ENCODE measurements around the gene DCANP1.

Gene DCANP1

DNA sequence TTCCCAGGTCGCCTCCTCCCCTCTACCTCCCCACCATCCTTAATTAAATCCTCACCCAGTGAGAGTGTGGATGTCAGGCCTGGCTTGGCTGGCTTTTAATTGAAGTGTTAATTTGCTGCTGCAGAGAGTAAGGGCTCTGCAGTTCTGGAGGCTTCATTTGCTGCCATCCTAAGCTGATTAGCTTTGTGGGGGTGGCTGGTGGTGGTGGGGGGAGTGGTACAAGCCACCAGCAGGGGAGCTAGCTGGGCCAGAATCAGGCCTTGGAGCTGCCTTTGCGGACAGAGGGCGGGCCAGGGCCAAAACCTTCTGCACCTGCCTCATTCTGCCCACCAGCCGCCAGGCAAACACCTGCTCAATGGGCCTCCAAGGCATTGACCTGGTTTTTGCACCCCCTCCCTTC, 31.8 kb upstream of the DCANP1 start:
- DNase-seq = no peak

DNA sequence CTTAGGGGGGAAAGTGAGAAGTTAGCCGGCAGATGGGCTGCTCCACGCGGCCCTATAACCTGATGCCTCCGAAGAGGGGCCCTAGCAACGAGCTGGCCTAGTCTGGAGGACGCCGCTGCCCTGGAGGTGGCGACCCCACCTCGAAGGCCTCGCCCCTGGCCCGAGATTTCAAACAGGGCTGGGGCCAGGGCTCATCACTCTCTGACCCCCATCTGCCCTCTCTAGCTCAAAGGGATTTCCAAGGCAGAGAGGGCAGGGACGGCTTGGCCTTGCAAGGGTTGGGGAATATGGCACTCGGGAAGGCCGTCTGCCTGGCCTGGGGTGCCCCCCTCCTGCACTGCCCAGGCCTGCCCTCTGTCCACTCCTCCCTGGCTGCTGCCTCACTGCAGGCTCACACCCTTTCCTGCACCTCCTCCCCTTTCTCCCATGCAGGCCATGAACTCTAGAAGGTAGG, 30.5 kb upstream of the DCANP1 start:
- no peak for DNase-seq

DNA sequence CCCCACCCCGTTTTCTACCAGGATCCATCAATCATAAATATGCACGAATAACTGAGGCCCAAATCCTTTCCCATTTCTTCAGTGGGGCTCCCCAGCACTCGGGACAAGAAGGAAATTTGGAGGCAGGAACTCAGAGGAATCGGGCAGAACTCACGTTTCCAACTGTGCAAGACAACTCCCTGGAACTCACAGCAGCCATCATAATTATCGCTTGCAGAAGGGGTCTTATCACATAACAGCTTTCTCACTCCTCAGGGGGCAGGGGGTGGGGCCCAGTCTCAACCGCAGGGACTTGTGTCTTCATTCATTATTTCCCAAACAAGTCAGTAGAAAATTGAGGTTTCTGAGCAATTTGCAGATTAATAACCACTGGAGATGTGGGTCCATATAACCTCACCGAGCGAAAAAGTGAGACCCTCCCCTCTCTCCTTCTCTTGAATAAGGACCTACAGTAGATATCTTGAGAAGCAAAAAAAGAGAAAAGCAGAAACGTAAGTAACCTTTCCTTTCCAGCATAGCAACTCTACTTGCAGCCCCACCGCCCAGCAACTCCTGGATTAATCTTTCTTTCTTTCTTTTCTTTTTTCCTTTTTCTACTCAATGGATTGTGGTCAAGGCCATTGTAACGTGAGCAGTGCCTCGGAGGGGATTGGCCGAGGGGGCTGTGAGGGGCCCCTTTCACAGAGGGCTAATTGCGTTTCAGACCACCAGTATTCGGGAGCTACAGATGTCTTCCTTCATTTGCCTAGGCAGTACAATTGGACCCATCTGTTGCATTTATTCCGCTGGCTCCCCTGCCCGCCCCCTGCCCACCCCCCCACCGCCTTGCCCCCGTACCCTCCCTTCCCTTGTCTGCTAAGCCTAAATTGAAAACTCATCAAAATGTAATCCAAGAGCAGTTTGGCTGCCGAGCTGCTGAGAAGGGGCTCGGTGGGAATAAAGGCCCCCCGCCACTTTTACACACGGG, 29.8 kb upstream of the DCANP1 start:
- DNase-seq = peak; percentile 30

DNA sequence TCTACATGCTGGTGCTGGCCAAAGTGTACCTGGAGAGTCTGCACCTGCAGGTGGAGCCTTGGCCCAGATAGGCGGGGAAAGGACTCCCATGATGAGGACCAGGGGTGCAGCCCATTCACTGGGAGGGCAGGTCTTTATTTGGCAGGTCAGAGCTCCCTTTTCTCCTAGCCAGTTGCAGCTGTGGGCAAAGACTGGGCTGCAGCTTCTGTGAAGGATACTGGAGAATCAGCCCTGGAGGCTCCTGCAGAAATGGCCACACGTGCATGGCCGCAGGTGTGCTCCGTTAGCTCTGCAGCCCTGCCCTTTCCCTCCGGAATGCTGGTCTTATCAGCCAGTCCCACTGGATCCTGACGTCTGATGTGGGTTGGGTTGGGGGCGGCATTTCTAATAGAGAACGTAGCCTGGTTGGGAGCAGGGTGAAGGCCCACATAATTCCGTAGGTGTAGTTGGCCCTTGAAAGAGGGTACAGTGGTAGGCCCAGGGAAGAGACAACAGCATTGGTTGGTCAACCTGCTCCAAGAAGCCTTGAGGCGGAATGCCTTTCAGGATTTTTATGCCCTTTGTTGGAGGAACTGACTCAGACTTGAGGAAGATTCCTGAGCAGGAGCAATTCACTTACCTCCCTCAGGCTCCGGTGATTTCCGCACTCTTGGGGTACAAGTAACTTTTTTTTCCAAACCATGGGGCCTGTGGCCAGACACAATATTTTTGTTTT, 27.0 kb upstream of the DCANP1 start:
- DNase-seq = no peak

DNA sequence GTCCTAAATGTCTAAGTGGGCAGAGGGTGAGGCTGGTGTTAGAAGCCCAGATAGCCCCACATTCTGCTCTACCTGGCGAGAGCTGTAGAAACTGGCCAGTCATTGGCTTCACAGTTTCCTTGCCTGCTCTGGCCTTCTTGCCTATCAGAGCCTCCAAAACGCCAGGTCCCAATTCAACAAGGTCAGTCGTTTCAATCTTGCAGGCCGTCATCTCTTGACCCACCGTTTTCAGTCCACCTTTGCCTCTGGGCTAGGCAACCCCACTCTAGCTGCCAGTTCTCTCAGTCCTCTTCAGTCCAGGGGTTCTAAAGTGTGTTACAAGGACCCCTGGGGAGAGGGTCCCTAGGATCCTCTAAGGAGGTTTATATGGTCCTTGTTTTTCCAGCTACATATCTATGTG, 25.0 kb upstream of the DCANP1 start:
- no peak for DNase-seq

DNA sequence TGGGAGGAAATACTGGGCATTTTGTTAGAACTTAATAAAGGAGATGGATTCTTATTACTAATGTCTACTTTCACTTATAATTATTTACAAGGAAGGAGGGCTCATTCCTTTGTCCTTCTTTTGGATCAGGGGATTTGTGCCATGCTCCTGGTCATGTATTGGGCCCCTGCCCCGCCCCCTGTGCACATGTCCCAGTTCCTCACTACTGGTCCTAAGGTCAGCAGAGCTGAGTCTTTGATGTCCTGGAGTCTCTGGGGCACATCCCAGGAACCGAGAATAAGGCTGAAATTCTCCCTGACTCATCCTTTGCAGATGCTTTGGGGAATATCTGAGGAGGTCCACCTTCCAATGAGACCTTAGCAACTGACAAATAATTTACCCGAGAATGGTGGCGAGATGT, 24.6 kb upstream of the DCANP1 start:
- DNase-seq = no peak

DNA sequence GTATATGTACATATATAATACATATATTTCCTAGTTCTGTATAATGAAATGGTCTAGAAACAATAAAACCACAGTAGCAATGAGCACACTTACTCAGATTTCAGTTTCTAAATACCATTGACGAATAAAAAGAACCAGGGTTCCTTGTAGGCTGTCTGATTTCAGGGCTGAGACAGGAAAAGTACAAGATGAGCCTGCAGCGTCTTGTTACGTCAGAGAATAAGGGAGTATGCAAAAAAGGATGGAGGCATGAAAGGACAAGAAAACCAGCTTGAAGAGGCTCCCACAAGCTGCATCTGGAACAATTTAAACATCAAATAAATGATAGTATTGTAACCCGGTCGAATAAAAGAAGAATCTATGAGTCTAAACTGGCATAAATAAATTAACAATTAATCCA, 22.8 kb upstream of the DCANP1 start:
- DNase-seq = no peak

DNA sequence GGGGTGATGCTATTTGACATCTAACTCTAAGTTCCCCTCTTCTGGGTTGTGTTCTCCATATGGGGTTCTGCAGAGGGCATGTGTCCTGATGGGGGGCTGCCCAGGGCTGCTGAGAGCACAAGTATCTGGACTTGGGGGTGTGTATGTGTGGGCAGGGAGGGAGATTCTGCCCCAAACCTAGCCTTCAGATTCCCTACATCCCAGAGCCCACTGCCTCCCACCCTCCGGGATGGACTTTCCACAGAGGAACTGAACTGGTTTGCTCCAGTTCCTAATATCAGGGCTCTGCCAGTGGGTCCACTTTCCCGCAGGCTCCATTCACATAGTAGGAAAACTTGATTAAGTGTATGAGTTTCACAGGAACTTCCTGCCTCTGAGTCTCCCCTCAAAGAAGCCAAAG, 21.4 kb upstream of the DCANP1 start:
- DNase-seq = no peak

DNA sequence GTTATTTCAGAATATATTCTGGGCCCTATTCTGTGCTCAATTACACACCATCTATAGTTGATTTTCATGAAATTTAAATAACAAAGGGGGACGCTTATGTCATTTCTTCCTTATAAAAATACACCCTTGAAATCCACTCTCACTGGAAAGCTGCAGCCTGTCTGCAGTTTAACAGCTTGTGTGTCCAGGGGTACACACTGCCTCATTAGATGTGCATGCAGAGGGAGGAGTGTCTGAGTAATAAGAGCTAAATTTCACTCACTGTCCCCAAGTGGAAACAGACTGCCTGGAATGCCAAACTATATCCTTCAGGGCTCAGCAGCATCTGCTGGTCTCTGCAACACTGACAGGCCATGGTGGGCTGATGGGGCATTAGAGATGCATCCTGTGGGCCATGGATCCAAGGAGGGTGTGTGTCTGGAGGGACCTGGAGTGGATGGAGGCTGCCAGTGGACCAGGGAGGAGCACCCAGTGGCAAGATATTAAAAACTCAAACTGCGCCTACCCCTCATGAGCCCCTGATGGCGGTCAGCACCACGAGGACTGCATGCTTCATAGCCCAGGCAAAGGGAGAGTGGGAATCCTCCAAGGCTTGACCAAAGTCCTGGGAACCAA, 20.8 kb upstream of the DCANP1 start:
- DNase-seq = no peak

DNA sequence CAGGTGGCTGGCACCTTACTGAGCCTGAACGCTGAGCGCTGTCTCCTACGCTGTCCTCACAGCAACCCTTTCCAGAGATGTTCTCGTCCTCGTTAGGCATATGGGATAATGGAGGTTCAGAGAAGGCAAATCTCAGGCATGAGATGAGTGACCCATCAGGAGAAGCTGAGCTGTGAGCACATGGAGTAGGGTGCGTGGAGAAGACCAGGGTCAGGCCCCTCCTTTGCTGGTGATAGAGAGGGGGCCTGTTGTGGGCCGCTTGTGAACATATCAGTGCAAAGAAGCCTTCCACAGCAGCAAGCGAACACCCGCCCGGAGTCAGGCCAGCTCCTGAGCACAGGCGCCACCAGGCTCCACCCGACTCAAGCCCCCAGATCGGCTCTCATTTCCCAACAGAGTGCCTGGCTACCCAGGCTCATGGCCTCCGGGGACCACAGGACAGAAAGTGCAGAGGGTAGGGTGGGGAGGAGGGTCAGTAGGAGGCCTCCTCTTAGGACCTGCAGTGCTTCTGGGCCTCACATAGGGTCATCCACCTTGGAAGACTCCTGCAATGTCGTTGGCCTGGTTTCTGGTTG, 20.0 kb upstream of the DCANP1 start:
- DNase-seq = no peak

DNA sequence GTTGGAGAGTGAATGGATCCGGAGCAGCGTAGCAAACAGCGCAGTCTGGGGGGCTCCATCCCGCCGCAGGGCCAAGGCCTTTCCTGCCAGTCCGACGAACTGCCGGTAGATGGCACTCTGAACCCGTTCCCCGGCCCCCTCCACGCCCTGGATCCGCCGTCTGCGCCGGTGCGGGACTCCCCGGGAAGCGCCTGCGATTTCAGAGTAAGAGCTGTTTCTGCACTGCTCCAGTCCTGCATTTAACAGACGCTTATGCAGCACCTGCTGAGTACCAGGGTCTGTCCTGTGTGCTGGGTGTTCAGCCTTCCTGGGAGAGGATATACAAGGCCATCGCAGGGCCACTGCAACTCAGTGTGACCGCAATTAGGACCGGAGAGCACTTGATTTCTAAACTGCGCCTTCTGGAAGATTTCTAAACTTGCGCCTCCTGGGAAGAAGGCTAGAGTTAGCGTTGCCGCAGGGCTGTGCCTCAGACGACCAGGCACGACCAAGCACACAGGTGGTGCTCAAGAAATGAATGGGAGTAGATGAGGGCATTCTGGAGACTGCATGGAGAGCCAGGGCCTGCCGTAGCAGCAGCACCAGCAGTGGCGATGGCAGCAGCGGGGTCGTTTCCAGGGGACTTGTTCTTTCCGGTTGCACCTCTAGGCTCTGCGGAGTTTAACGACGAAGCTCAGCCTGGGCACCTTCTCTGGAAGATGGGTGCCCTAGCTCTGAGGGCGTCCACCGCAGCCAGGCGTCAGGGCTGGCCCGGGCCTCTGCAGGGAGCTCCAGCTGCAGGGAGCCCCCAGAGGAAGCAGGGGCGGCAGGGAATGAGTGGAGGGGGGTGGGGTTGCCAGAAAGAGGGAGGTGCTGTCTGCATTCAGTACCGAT, 19.3 kb upstream of the DCANP1 start:
- DNase-seq = peak; percentile 45

DNA sequence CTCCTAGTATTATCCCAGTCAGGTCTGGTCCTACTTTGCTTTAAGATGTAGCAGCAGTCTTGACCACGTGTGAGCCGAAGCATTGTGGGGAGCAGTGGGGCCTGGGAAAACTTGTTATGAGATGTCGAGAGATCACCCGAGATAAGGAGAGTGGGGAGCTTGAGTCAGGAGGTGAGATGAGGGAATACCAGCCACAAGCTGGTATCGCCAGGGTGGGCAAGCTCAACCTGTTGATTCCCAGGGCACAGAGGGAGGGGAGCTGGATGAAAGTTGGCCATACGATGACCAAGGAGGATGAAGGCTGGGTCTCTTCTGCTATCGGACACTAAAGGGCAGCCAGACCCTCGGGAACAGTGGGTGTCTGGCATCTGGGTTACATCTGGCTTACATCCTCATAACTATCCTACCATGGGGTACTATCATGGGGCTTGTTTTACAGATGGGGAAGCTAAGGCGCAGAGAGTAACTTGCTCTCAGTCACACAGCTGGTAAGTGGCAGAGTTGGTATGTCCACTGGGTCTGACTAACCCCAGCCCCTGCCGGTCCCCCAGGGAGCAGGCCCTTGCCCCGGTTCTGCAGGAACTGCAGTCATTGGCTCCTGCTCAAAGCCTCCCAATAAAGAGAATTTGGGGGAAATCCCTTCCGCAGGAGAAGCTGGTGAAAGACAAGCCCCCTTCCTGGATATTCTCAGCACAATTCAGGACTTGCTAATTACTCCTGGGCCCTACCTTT, 18.4 kb upstream of the DCANP1 start:
- no peak for DNase-seq

DNA sequence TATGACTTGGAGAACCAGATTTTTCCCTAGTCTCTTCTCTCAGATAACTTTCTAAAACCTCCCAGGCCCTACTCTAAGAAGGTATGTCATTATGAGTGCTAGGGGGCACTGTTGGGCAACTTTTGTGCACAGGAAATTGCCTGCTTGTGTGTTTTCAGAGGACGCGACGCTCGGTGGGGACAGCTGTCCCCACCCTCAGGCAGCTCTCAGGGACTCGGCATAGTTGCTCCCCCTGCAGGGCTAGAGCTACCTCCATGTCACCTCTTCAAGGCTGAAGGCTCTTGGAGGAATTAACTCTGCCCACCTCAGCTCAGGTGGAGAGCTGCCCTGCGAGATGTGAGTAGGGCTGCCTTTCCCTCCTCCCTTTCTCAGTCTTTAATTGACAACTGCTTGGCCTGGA, 15.2 kb upstream of the DCANP1 start:
- DNase-seq = peak; percentile 65

DNA sequence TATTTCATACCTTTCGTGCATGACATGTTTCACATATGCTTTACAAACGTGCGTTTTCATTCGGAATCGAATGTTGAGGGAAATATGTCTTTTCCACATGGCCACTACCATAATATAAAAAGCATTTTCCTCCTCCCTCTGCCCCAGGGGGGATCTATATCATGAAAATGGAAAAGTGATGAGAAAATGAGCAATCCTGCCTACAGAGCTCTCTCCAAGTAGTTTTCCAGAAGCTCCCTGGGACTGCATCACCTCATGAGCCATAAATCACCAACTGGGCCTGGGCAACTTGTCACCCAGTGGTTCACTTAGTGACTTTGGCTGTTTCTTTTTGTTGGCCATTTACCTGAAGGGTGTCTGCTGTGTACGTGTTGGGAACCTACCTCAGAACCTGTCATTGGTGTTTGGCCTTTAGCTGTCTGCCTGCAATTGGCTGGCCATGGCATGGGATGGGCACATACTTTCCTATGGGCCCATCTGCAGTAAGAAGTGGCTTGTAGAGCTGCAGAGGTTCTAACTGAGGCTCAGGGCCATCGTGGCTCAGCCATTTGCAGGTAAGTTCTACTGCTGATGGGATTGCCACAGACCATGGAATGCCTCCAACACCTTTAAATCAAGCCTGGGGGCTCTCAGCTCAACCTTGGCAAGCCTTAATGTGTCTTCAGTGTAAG, 14.5 kb upstream of the DCANP1 start:
- DNase-seq = no peak

DNA sequence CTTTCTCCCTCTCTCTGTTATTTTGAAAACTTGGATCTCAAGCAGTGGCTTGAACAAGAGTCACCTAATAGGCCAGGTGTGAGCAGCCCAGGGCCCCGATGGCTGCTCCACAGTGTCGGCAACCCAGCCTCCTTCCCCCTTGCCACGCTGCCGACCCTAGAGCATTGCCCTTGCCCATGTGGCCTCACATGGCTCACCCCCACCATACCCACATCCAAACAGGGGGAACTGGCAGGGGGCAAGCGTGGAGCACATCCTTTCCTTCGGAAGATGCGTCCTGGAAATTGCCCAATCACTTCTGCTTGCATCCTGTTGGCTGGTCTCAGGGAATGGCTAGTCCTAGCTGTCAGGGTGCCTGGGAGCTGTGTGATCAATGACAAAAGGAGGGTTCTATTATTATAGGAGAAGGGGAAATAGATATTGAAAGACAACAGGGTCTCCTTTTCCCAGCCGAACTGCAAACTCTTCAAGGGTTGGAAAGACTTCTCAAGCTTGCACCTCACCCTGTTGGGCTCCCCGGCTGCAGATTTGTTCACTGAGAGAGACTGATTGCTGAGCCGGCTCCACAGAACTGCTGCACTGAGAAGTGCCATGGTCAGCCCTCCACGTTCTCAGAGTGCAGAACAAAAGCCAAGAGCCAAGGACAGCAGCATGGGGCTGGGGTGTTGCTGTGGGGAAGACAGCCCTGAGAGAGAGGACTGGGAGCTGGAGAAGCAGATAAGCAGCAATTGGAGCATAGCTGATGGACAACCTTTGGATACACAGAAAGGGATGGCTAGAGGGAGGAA, 13.3 kb upstream of the DCANP1 start:
- no peak for DNase-seq

DNA sequence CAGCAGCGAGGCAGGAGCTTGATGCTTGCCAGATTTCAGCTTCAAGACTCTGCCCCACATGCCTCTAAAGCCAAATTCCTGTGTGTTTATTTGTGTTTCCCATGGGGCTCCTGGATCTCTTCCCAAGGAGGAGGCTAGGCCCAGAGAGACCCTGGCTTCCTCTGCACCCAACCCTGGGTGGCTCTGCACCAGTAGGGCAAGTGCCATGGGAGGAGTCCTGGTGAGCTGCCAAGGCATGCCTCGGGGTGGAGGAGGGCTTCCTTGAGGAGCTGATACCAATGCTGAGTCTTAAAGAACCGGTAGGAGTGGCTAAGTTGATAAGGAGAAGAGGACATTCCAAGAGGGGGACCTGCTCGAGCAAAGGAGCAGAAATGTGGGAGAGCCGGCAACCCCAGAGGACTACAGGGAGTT, 11.8 kb upstream of the DCANP1 start:
- no peak for DNase-seq

DNA sequence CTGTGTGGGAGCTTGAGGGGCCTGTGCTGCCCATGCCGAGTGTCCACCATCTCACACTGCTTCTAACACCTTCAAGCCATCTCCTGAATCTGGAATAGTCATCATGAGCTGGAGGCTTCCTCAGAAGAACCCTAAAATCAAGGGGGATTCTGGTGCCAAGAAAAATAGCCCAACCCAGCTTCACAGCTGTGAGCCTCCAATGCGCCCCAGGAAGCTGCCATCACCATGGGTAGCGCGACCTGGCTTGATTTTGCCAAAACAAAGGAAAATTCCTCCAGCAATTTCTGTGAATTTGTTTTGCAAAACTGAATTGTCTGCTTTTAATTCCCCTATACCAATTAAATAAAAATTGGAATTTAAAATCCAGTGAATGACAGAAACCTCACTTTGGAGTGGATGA, 11.2 kb upstream of the DCANP1 start:
- DNase-seq = no peak

DNA sequence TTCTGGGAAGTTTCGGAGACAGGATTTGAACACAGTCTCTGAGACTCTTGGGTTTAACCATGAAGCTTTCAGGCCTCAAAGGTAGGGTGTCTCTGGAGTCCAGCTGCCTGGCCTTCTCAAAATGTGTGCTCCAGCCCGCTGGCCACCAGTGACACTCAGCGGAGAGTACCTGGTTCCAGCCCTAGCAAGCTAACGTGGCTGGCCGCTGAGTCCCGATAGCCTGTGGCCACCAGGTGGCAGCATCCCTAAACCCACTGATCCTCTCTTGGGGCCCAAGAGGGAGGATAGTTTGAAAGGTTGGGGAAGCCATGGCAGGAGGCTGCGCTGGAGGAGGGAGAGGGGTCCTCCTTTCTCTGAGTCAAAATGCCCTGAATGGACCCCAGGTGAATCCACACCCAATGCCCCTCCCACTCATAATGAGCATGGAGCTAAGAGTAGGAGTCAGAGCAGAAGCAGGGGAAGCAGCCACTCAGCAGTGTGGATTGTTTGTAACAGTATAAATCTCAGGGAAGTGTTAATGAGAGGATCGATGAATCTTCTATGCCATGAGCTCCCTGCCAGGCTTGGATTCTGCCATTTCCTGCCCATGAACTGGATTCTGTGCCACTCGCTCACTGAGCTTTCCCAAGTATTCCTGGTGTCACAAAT, 10.4 kb upstream of the DCANP1 start:
- peak; percentile 22 for DNase-seq

DNA sequence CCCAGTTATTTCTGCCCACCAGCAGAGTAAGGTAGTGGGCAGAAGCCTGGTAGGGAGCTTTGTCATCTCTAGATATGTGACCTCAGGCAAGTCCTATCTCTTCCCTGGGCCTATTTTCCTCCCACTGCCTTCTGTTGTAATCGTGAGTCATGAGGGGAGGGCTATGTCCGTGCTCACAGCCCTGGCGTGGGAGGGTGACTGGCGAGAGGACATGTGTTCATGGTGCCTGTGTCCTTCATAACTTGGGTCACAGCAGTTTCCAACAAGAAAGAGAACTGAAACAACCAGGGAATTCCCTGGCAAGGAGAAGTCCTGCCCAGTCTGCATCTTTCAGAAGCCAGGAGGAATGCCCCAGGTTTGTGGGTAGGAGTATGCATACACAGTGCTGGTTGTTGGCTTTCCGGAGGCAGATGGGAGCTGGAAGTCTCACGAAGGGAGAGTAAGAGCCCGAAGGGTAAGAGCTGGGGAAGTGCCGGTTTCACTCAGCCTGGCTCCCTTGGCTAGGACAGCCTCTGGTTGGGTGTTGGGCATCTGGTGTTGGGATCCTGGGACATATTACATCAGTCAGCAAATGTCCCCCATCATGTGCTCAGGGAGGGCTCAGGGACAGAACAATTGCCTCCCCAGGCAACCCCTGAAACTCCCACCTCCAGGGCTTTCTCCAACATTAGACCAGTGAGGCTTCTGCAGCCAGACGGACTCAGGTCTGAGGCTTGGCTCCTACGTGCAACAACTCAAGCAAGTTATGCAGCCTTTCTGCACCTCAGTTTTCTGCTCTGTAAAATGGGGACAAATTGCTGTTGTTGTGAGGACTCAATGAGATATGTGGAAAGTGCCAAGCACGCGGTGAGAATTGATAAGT, 9.3 kb upstream of the DCANP1 start:
- DNase-seq = no peak

Measured in NCI-H1694 treated with DMSO at 0.1 percent for 48 hours (cell line).